CD14-positive monocyte (primary cell): ENCODE data around the gene OR2M5. TPM values are rescaled to one million over a fixed set of nuclear protein-coding genes. Genes with fewer than 3 reads are reported as not detected.

Experiments used
- DNase-seq, 3 donors: peaks; one replicate each; pipeline ENCODE4 v3.0.0-alpha.2; 2011 to 2022
- H2AFZ ChIP-seq: 2 replicates; pipeline ENCODE4 v1.6.0; 2012; ENCODE audit warnings: mild to moderate bottlenecking, low read depth, low read length, inconsistent platforms; ENCODE audit not compliant: insufficient read depth, poor library complexity, severe bottlenecking
- H3K27ac ChIP-seq, 2 donors: 1 replicate in 1 of 2; 2 replicates in 1 of 2; pipeline ENCODE4 v1.5.1; 2012 to 2013; ENCODE audit warnings: low read length in 2 of 2, control low read depth in 1 of 2, inconsistent platforms in 1 of 2, low read depth in 1 of 2, mild to moderate bottlenecking in 1 of 2
- H3K27me3 ChIP-seq, 2 donors: one replicate each; pipeline versions ENCODE4 v1.6.0 to v1.6.1; 2011 to 2013; ENCODE audit warnings: low read length in 2 of 2; ENCODE audit not compliant: control insufficient read depth in 2 of 2, insufficient read depth in 2 of 2
- H3K36me3 ChIP-seq, 2 donors: replicated peaks in 1 of 2; 1 replicate in 1 of 2; 2 replicates in 1 of 2; pipeline versions ENCODE4 v1.5.1 to v1.6.1; 2012 to 2013; ENCODE audit warnings: low read length in 2 of 2, control low read depth in 1 of 2, inconsistent platforms in 1 of 2, mild to moderate bottlenecking in 1 of 2; ENCODE audit not compliant: insufficient read depth in 2 of 2, control insufficient read depth in 1 of 2
- H3K4me1 ChIP-seq, 2 donors: 1 replicate in 1 of 2; 2 replicates in 1 of 2; pipeline versions ENCODE4 v1.5.1 to v1.6.1; 2012 to 2013; ENCODE audit warnings: low read length in 2 of 2, control low read depth in 1 of 2, inconsistent platforms in 1 of 2, mild to moderate bottlenecking in 1 of 2, moderate library complexity in 1 of 2; ENCODE audit not compliant: insufficient read depth in 2 of 2, control insufficient read depth in 1 of 2
- H3K4me2 ChIP-seq: replicated peaks from 2 replicates; pipeline ENCODE3; 2012; ENCODE audit warnings: low read length, moderate library complexity, mild to moderate bottlenecking; ENCODE audit not compliant: poor library complexity, severe bottlenecking; ENCODE audit errors: extremely low read depth
- H3K4me3 ChIP-seq, 3 experiments: fragments of 200-600 bp in 1 of 3; sonication (generic) in 1 of 3; replicated peaks in 1 of 3; 1 replicate in 2 of 3; 2 replicates in 1 of 3; pipeline ENCODE4 v1.5.1; 2011 to 2013; ENCODE audit warnings: low read length in 3 of 3, mild to moderate bottlenecking in 3 of 3, control low read depth in 2 of 3, low read depth in 2 of 3, inconsistent platforms in 1 of 3, moderate library complexity in 1 of 3
- H3K79me2 ChIP-seq: 2 replicates; pipeline ENCODE4 v1.6.0; 2012; ENCODE audit warnings: mild to moderate bottlenecking, control low read depth, inconsistent platforms, low read length, moderate library complexity; ENCODE audit not compliant: insufficient read depth
- H3K9ac ChIP-seq: 2 replicates; pipeline ENCODE4 v1.6.0; 2017; ENCODE audit warnings: low read length, mild to moderate bottlenecking; ENCODE audit not compliant: insufficient read depth, poor library complexity, severe bottlenecking
- H3K9me3 ChIP-seq, 2 donors: replicated peaks in 1 of 2; 1 replicate in 1 of 2; 2 replicates in 1 of 2; pipeline versions ENCODE4 v1.5.1 to v1.6.1; 2012 to 2013; ENCODE audit warnings: low read length in 2 of 2, control low read depth in 1 of 2; ENCODE audit not compliant: control insufficient read depth in 1 of 2, insufficient read depth in 1 of 2
- H4K20me1 ChIP-seq: 2 replicates; pipeline ENCODE4 v1.6.0; 2012; ENCODE audit warnings: mild to moderate bottlenecking, low read length, control low read depth, moderate library complexity; ENCODE audit not compliant: insufficient read depth
- H3K27ac Mint-ChIP-seq, 7 donors: one replicate each; pipeline ENCODE4 v1.8.0; 2020; ENCODE audit warnings: mild to moderate bottlenecking in 7 of 7, mixed read lengths in 7 of 7, moderate library complexity in 6 of 7, inconsistent platforms in 2 of 7
- H3K27me3 Mint-ChIP-seq, 3 donors: one replicate each; pipeline ENCODE4 v1.8.0; 2021 to 2022; ENCODE audit warnings: low read depth in 3 of 3, mild to moderate bottlenecking in 3 of 3, mixed read lengths in 3 of 3, moderate library complexity in 3 of 3, inconsistent platforms in 1 of 3
- H3K36me3 Mint-ChIP-seq, 2 donors: one replicate each; pipeline ENCODE4 v1.8.0; 2020; ENCODE audit warnings: mixed read lengths in 2 of 2, inconsistent platforms in 1 of 2, mild to moderate bottlenecking in 1 of 2
- H3K4me1 Mint-ChIP-seq: one replicate; pipeline ENCODE4 v1.8.0; 2020; ENCODE audit warnings: mild to moderate bottlenecking, mixed read lengths
- H3K4me3 Mint-ChIP-seq, 2 donors: one replicate each; pipeline ENCODE4 v1.8.0; 2020; ENCODE audit warnings: mild to moderate bottlenecking in 2 of 2, mixed read lengths in 2 of 2, moderate library complexity in 1 of 2
- H3K9me3 Mint-ChIP-seq, 7 donors: one replicate each; pipeline ENCODE4 v1.8.0; 2020 to 2022; ENCODE audit warnings: mixed read lengths in 7 of 7, mild to moderate bottlenecking in 6 of 7, moderate library complexity in 6 of 7, inconsistent platforms in 2 of 7
- CTCF ChIP-seq: fragments of 200-600 bp; IDR thresholded peaks from one replicate; pipeline ENCODE4 v1.8.0; 2022; ENCODE audit warnings: antibody characterized with exemption, mild to moderate bottlenecking
- WGBS: methylation state at CpG from one replicate; pipeline ENCODE4 v1.1.5; 2013; ENCODE audit warnings: missing lambda C conversion rate; ENCODE audit not compliant: insufficient coverage; 5-methylcytosine and 5-hydroxymethylcytosine counted together
- intact Hi-C, 2 donors: fragments of 100-400 bp; cut with micrococcal nuclease; formaldehyde crosslinking; loops; one replicate each; pipeline versions ENCODE4 v1.15.0 to v1.15.1; 2023
- polyA plus RNA-seq, 3 donors: library from polyadenylated mRNA; depleted of rRNA in 1 of 3; unstranded in 2 of 3; stranded (reverse) in 1 of 3; fragments of 300-500 nt in 2 of 3; fragments of >200 nt in 1 of 3; fragmentation: Illumina TruSeq in 2 of 3; gene quantifications; 1 replicate in 2 of 3; 2 replicates in 1 of 3; pipeline ENCODE4 v1.2.3, GENCODE V29; 2012 to 2021

OR2M5 gene
- polyA plus RNA-seq, 3 donors = not detected

DNA sequence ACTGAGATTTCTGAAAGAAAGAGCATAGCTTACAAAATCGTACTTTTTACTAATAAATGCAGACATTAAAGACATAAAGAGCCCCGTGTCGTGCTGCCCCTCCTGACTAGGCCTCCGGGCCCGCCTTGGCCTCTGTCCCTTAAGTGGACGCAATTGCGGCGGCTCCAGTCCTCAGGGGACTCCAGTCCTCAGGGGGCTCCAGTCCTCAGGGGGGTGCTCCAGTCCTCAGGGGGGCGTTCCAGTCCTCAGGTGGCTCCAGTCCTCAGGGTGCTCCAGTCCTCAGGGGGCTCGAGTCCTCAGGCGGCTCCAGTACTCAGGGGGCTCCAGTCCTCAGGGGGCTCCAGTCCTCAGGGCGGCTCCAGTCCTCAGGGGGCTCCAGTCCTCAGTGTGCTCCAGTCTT, 19.1 kb downstream of the OR2M5 start:
- H3K27ac Mint-ChIP-seq = no peak overlapping the region
- no peaks in the 10 kb centered on the region for H3K4me1 ChIP-seq
- H3K9ac ChIP-seq = no peak overlapping the region
- no peak overlapping the region for H3K27ac ChIP-seq
- no peak for DNase-seq
- no peak for TF ChIP-seq CTCF
- H2AFZ ChIP-seq = no peak overlapping the region
- H3K4me3 Mint-ChIP-seq = no peak overlapping the region
- H3K27me3 ChIP-seq = no peaks in the 10 kb centered on the region
- H3K4me2 ChIP-seq = no peak overlapping the region
- H3K9me3 Mint-ChIP-seq = peaks cover 0 to 3% (median 0%) of the 10 kb centered on the region in 7 donors
- H3K36me3 ChIP-seq = no peaks in the 10 kb centered on the region
- H4K20me1 ChIP-seq = no peaks in the 10 kb centered on the region
- no peaks in the 10 kb centered on the region for H3K36me3 Mint-ChIP-seq
- no peaks in the 10 kb centered on the region for H3K4me1 Mint-ChIP-seq
- 97% methylated on average over 12 of the region's 12 CpGs for WGBS
- peaks cover 3 to 12% of the 10 kb centered on the region in 2 donors for H3K9me3 ChIP-seq
- intact Hi-C loops = no loop called here
- H3K27me3 Mint-ChIP-seq = peaks cover 0 to 2% (median 1%) of the 10 kb centered on the region in 3 donors
- no peak overlapping the region for H3K4me3 ChIP-seq
- H3K79me2 ChIP-seq = no peaks in the 10 kb centered on the region

DNA sequence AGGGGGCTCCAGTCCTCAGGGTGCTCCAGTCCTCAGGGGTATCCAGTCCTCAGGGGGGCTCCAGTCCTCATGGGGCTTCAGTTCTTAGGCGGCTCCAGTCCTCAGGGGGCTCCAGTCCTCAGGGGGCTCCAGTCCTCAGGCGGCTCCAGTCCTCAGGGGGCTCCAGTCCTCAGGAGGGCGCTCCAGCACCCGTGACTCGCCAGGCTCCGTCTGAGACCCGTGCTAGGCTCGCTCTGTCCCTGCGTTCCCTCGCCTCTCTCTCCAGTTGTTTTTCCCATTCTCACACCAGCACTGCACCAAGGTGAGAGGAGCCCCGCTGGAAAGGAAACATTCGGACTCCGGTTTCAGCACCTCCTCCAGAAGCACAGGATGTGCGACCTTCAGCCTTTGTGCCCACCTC, 20.2 kb downstream of the OR2M5 start:
- H3K79me2 ChIP-seq = no peaks in the 10 kb centered on the region
- no peaks in the 10 kb centered on the region for H3K27me3 ChIP-seq
- no peak overlapping the region for H3K4me2 ChIP-seq
- Mint-ChIP-seq H3K9me3 (peaks cover 0 to 3% (median 0%) of the 10 kb centered on the region in 7 donors), H3K27me3 (peaks cover 0 to 2% (median 1%) of the 10 kb centered on the region in 3 donors), H3K4me1 (no peaks in the 10 kb centered on the region), H3K4me3 (no peak overlapping the region), H3K27ac (no peak overlapping the region), H3K36me3 (no peaks in the 10 kb centered on the region)
- H3K36me3 ChIP-seq = no peaks in the 10 kb centered on the region
- intact Hi-C loops = no loop called here
- no peaks in the 10 kb centered on the region for H4K20me1 ChIP-seq
- peaks cover 3 to 12% of the 10 kb centered on the region in 2 donors for H3K9me3 ChIP-seq
- H3K9ac ChIP-seq = no peak overlapping the region
- no peak overlapping the region for H3K27ac ChIP-seq
- no peaks in the 10 kb centered on the region for H3K4me1 ChIP-seq
- 93% methylated on average over 14 of the region's 14 CpGs for WGBS
- no peak overlapping the region for H3K4me3 ChIP-seq
- no peak overlapping the region for H2AFZ ChIP-seq
- no peak for TF ChIP-seq CTCF
- DNase-seq = no peak
